ENCODE data around the gene PAGR1. TPM values are rescaled to one million over a fixed set of nuclear protein-coding genes. Genes with fewer than 3 reads are reported as not detected.

PAGR1 gene
- polyA plus RNA-seq, 1 experiment: 15.6 TPM

DNA sequence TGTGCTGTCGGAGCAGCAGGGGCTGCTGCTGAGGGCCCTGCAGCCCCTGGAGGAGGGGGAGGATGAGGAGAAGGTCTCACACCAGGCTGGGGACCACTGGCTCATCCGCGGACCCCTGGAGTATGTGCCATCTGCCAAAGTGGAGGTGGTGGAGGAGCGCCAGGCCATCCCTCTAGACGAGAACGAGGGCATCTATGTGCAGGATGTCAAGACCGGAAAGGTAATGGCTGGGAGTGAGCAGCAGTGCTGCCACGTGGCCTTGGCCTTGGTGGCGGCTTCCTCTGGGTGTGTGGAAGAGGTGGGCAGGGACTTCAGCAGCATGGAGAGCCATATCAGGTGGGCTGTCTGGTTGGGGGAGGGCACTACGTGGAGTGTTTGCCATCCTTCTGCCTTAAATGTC lies 24.3 kb downstream of the PAGR1 start:
- POLR2A ChIA-PET: no interaction called here
- no peak overlapping the region for H3K4me3 ChIP-seq (ENCODE audit: low read depth, low read length)
- H3K27me3 ChIP-seq (ENCODE audit: control insufficient read depth, insufficient read depth, low read length): no peaks in the 10 kb centered on the region
- no peak for DNase-seq (ENCODE audit: low read depth)
- peaks cover 49% of the 10 kb centered on the region for H3K36me3 ChIP-seq (ENCODE audit: control insufficient read depth, insufficient read depth, low read length)
- TF ChIP-seq, protein P1, sequence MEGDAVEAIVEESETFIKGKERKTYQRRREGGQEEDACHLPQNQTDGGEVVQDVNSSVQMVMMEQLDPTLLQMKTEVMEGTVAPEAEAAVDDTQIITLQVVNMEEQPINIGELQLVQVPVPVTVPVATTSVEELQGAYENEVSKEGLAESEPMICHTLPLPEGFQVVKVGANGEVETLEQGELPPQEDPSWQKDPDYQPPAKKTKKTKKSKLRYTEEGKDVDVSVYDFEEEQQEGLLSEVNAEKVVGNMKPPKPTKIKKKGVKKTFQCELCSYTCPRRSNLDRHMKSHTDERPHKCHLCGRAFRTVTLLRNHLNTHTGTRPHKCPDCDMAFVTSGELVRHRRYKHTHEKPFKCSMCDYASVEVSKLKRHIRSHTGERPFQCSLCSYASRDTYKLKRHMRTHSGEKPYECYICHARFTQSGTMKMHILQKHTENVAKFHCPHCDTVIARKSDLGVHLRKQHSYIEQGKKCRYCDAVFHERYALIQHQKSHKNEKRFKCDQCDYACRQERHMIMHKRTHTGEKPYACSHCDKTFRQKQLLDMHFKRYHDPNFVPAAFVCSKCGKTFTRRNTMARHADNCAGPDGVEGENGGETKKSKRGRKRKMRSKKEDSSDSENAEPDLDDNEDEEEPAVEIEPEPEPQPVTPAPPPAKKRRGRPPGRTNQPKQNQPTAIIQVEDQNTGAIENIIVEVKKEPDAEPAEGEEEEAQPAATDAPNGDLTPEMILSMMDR (IDR thresholded peaks at IDR 0.05; ENCODE audit: insufficient read depth, low read depth, low read length): no peak
- CTCF ChIA-PET: no interaction called here

DNA sequence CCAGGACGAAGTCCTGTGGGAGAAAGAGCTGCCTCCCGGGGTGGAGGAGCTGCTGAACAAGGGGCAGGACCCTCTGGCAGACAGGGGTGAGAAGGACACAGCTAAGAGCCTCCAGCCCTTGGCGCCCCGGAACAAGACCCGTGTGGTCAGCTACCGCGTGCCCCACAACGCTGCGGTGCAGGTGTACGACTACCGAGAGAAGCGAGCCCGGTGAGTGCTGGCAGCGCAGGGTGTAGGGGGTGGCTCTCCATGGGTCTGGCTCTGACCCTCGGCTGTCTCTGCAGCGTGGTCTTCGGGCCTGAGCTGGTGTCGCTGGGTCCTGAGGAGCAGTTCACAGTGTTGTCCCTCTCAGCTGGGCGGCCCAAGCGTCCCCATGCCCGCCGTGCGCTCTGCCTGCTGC lies 25.7 kb downstream of the PAGR1 start:
- ChIA-PET POLR2A (no interaction called here), CTCF (interaction anchor here (1.1 kb wide), 1 partner anchor 25 kb away, joined by 3 read pairs; no protein-coding TSS in a partner anchor)
- TF ChIP-seq, protein P1 (IDR thresholded peaks at IDR 0.05; ENCODE audit: insufficient read depth, low read depth, low read length): no peak
- Histone ChIP-seq H3K27me3 (ENCODE audit: control insufficient read depth, insufficient read depth, low read length) (no peaks in the 10 kb centered on the region), H3K36me3 (ENCODE audit: control insufficient read depth, insufficient read depth, low read length) (peaks cover 54% of the 10 kb centered on the region), H3K4me3 (ENCODE audit: low read depth, low read length) (no peak overlapping the region)
- DNase-seq (ENCODE audit: low read depth): no peak

DNA sequence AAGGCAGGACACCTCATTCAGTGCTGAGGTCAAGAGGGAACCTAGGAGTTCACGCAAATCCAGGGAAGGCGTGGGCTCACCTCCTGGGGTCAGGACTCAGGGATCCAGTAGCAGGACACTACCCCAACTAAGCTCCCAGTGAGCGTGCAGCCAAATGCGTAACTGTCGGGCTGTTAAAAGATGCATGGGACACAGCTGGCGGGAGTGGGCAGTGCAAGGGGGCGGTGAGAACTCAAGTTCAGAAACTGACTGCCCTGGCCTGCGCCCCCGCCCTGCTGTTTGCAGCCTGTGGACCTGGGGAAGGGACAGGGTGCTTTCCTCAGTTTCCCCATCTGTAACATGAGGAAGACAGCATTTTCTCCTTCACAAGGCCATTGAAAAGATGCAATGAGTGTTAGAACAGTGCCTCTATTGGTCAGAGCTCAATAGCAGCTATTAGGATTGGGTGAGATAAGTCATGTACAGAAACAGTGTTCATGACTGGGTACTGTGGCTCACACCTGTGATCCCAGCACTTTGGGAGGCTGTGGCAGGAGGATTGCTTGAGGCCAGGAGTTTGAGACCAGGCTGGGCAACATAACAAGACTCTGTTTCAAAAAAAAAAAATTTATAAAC lies 26.9 kb downstream of the PAGR1 start:
- Histone ChIP-seq H3K36me3 (ENCODE audit: control insufficient read depth, insufficient read depth, low read length) (peaks cover 57% of the 10 kb centered on the region), H3K4me3 (ENCODE audit: low read depth, low read length) (no peak overlapping the region), H3K27me3 (ENCODE audit: control insufficient read depth, insufficient read depth, low read length) (no peaks in the 10 kb centered on the region)
- TF ChIP-seq, protein P1 (IDR thresholded peaks at IDR 0.05; ENCODE audit: insufficient read depth, low read depth, low read length): no peak
- ChIA-PET POLR2A (interaction anchor here (0.5 to 0.6 kb wide), 2 partner anchors 18 to 28 kb away, joined by 6 to 21 read pairs; no protein-coding TSS in a partner anchor), CTCF (no interaction called here)
- no peak for DNase-seq (ENCODE audit: low read depth)

DNA sequence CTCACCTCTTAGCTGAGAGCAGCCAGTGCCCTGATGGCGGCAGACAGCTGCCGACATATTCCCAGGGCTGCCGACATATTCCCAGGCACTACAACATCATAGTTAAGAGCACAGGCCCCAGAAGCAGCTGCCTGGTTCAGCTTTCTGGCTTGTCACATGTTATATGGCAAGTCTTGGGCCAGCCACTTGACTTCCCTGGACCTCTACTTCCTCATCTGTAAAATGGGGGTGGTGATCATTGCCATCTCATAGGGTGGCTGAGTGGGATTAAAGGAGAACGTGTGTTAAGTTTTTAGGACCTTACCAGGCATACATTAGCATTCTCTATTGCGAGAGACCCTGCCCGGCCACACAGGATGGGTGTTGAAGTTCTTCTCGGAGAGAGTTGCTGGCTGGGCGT lies 28.0 kb downstream of the PAGR1 start:
- Histone ChIP-seq H3K36me3 (ENCODE audit: control insufficient read depth, insufficient read depth, low read length) (peaks cover 57% of the 10 kb centered on the region), H3K4me3 (ENCODE audit: low read depth, low read length) (no peak overlapping the region), H3K27me3 (ENCODE audit: control insufficient read depth, insufficient read depth, low read length) (no peaks in the 10 kb centered on the region)
- TF ChIP-seq, protein P1 (IDR thresholded peaks at IDR 0.05; ENCODE audit: insufficient read depth, low read depth, low read length): no peak
- CTCF ChIA-PET: no interaction called here
- no peak for DNase-seq (ENCODE audit: low read depth)
- POLR2A ChIA-PET: no interaction called here

DNA sequence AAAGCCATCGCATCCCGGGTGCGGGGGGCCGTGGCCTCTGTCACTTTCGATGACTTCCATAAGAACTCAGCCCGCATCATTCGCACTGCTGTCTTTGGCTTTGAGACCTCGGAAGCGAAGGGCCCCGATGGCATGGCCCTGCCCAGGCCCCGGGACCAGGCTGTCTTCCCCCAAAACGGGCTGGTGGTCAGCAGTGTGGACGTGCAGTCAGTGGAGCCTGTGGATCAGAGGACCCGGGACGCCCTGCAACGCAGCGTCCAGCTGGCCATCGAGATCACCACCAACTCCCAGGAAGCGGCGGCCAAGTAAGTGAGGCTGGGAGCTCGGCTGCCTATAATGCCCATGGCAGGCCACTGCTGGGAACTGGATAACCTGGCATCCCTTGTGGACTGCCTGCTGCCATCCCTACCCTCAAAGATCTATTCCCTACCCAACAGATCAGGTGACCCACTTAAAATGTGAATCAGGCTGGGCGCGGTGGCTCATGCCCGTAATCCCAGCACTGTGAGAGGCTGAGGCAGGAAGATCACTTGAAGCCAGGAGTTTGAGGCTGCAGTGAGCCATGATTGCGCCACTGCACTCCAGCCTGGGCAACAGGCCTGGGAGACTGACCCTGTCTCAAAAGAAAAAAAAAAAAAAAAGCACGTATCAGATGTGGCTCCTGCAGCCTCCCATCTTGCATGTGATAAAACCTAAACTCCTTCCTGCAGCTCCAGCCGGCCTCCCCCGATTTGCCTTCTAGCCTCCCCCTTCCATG lies 28.8 kb downstream of the PAGR1 start:
- CTCF ChIA-PET: no interaction called here
- TF ChIP-seq, protein P1 (IDR thresholded peaks at IDR 0.05; ENCODE audit: insufficient read depth, low read depth, low read length): no peak
- no peaks in the 10 kb centered on the region for H3K27me3 ChIP-seq (ENCODE audit: control insufficient read depth, insufficient read depth, low read length)
- H3K36me3 ChIP-seq (ENCODE audit: control insufficient read depth, insufficient read depth, low read length): peaks cover 57% of the 10 kb centered on the region
- POLR2A ChIA-PET: no interaction called here
- no peak overlapping the region for H3K4me3 ChIP-seq (ENCODE audit: low read depth, low read length)
- DNase-seq (ENCODE audit: low read depth): no peak

All from BJ (cell line).